Neural cell (in vitro differentiated cells): ENCODE results near the gene ANXA6. TPM values are rescaled to one million over a fixed set of nuclear protein-coding genes. Genes with fewer than 3 reads are reported as not detected.

Experiments used
- H2AFZ ChIP-seq: fragments of 200-600, 300-800 bp; sonication (generic), shearing (Covaris generic); 2 replicates; pipeline ENCODE4 v1.6.0; 2014; ENCODE audit warnings: low read depth, mild to moderate bottlenecking, antibody characterized with exemption, low read length, moderate library complexity
- H3F3A ChIP-seq: fragments of 200-600 bp; shearing (Covaris generic); 2 replicates; pipeline ENCODE4 v1.6.1; 2016; ENCODE audit warnings: mild to moderate bottlenecking, moderate library complexity, mixed read lengths, antibody characterized with exemption, low read length; ENCODE audit not compliant: insufficient read depth, poor library complexity, severe bottlenecking
- H3K27ac ChIP-seq: fragments of 200-600, 300-800 bp; sonication (generic), shearing (Covaris generic); 2 replicates; pipeline ENCODE4 v1.5.1; 2014; ENCODE audit warnings: mild to moderate bottlenecking, low read length, moderate library complexity
- H3K27me3 ChIP-seq: fragments of 300-800, 200-600 bp; sonication (generic), shearing (Covaris generic); 2 replicates; pipeline ENCODE4 v1.6.0; 2014; ENCODE audit warnings: mild to moderate bottlenecking, low read depth, low read length, moderate library complexity; ENCODE audit not compliant: insufficient read depth
- H3K36me3 ChIP-seq: fragments of 300-800, 200-600 bp; sonication (generic), shearing (Covaris generic); 2 replicates; pipeline ENCODE4 v1.5.1; 2014; ENCODE audit warnings: mild to moderate bottlenecking, antibody characterized with exemption, low read length, moderate library complexity; ENCODE audit not compliant: insufficient read depth
- H3K4me2 ChIP-seq: fragments of 300-800, 200-600 bp; sonication (generic), shearing (Covaris generic); 2 replicates; pipeline ENCODE4 v1.6.0; 2014; ENCODE audit warnings: mild to moderate bottlenecking, low read length
- H3K4me3 ChIP-seq: fragments of 300-800, 200-600 bp; sonication (generic), shearing (Covaris generic); 2 replicates; pipeline ENCODE4 v1.5.1; 2014; ENCODE audit warnings: mild to moderate bottlenecking, low read length, moderate library complexity
- H3K79me2 ChIP-seq: fragments of 200-600 bp; shearing (Covaris generic); replicated peaks from 2 replicates; pipeline ENCODE4 v1.6.0; 2014; ENCODE audit warnings: mild to moderate bottlenecking, low read length, moderate library complexity; ENCODE audit not compliant: insufficient read depth
- H3K9ac ChIP-seq: fragments of 300-800, 200-600 bp; sonication (generic), shearing (Covaris generic); 2 replicates; pipeline ENCODE4 v1.6.1; 2016; ENCODE audit warnings: mild to moderate bottlenecking, low read length, mixed read lengths
- H3K9me2 ChIP-seq: fragments of 200-600 bp; shearing (Covaris generic); 2 replicates; pipeline ENCODE4 v1.6.1; 2016; ENCODE audit warnings: mild to moderate bottlenecking, low read length, mixed read lengths; ENCODE audit not compliant: insufficient read depth
- H3K9me3 ChIP-seq: fragments of 200-600, 300-800 bp; sonication (generic), shearing (Covaris generic); 2 replicates; pipeline ENCODE4 v1.6.1; 2016; ENCODE audit warnings: mild to moderate bottlenecking, mixed run types, low read length, moderate library complexity, mixed read lengths
- H4K20me1 ChIP-seq: fragments of 200-600 bp; shearing (Covaris generic); 2 replicates; pipeline ENCODE4 v1.6.1; 2016; ENCODE audit warnings: mild to moderate bottlenecking, mixed run types; ENCODE audit not compliant: insufficient read depth
- EP300 ChIP-seq: fragments of 450-650 bp; conservative IDR thresholded peaks from 2 replicates; pipeline ENCODE4 v1.6.1; 2014; ENCODE audit warnings: antibody characterized with exemption, mild to moderate bottlenecking, moderate library complexity; ENCODE audit not compliant: poor library complexity, severe bottlenecking
- EZH2 ChIP-seq: fragments of 200-600, 300-800 bp; shearing (Covaris generic), sonication (generic); IDR thresholded peaks from 2 replicates; pipeline ENCODE4 v1.6.1; 2014; ENCODE audit warnings: antibody characterized with exemption, low read length, borderline replicate concordance, mild to moderate bottlenecking; ENCODE audit not compliant: insufficient read depth, poor library complexity, severe bottlenecking
- MXI1 ChIP-seq: fragments of 450-650 bp; conservative IDR thresholded peaks from 2 replicates; pipeline ENCODE4 v1.6.1; 2014; ENCODE audit warnings: antibody characterized with exemption, mild to moderate bottlenecking; ENCODE audit not compliant: poor library complexity, severe bottlenecking
- POLR2AphosphoS5 ChIP-seq: IDR thresholded peaks from 2 replicates; pipeline ENCODE4 v1.6.1; 2012
- RAD21 ChIP-seq: fragments of 450-650 bp; conservative IDR thresholded peaks from 2 replicates; pipeline ENCODE4 v1.6.1; 2014; ENCODE audit warnings: antibody characterized with exemption, mild to moderate bottlenecking, moderate library complexity
- SMC3 ChIP-seq: fragments of 450-650 bp; conservative IDR thresholded peaks from 2 replicates; pipeline ENCODE4 v1.6.1; 2014; ENCODE audit warnings: antibody characterized with exemption, mild to moderate bottlenecking, moderate library complexity; ENCODE audit not compliant: poor library complexity
- TAF1 ChIP-seq: IDR thresholded peaks from 2 replicates; pipeline ENCODE4 v1.6.1; 2012; ENCODE audit warnings: low read depth
- polyA plus RNA-seq: library from polyadenylated mRNA; depleted of rRNA; stranded (reverse); fragments of >200 nt; gene quantifications from 2 replicates; pipeline ENCODE4 v1.2.3, GENCODE V29; 2014
- TF ChIP-seq, protein P1 (sequence below): fragments of 450-650 bp; IDR thresholded peaks from 2 replicates; pipeline ENCODE4 v1.5.1; 2014; ENCODE audit warnings: antibody characterized with exemption, mild to moderate bottlenecking, moderate library complexity; ENCODE audit not compliant: poor library complexity, severe bottlenecking
- TF ChIP-seq, protein P2 (sequence below): IDR thresholded peaks from 2 replicates; pipeline ENCODE4 v1.6.1; 2012; ENCODE audit warnings: borderline replicate concordance

ANXA6 gene
- polyA plus RNA-seq, 1 donor from 2014 or later, result 27.5 TPM

DNA sequence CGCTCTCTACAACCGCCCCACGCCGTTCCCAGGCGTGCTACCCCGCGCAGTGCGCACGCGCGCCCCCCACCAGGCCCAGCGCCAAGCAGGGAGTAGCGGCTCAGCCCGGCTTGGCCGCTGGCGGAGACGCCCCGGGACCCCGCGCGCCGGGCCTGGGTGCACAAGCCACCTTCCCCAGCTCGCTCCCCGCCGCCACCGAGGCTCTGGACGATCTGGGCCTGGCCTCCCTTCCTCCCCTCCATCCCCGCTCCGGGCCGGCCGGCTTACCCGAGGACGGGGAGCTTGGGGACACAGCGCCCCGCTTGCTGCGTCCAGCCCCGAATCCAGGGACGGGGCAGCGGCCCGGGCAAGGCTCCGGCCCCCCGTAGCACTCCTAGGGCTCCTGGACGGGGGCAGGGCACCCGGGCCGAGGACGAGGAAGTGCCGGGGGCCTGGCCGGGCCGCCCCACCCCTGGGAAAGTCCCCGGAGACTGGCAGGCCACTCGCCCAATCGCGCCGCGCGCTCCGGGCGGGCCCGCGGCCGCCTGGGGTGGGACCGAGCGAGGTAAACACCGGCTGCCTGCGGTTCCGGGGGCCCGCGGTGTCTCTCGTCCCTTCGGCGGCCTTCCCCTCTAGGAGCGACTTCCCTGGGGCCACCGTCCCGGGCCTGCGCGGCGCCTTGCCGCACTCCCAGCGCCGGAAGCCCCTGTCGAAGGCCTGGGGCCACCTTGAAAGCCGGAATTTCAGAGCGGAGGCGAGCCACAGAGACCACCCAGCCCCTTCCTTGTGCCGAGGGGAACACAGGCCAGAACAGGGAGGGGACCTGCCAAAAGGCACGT, 76.8 kb downstream of the ANXA6 start, which contains the start of gene TNIP1 (continued):
- TF ChIP-seq RAD21 (no peak), SMC3 (no peak)

DNA sequence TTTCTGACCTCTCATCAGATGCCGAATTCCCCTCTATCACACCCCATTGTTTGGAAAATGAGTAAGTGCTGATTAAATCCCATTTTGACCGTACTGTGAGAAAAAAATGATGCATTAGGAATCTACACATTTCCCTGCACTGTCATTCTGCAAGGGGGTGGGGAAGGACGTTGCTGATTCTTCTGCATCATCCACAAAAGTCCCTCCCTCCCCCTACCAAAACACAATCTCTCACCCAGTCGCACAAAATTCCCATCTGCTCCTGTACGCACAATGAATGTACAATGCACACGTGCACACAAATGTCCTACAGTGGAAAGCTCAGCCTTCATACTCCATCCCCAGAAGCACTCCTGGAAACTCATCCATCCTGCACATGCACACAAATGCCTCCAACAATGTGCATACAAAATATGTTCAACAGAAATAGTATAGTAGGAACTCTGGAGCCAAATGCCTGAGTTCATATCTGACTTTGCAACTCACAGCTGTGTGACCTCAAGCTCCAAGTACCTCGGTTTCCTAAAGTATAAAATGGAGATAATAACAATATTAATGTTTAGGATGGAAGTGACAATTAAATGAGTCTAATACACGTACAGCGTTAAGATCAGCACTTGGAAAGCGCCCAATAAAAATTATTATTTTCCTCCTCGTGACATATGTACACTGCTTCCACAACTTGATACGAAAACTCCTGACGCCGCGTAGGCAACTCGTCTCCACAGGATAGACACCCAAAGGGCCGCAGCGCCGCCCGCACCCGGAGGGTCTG, 77.6 kb downstream of the ANXA6 start:
- H3F3A ChIP-seq, result no peaks in the 10 kb centered on the region
- no peak overlapping the region for H2AFZ ChIP-seq
- no peaks in the 10 kb centered on the region for H3K36me3 ChIP-seq
- H3K79me2 ChIP-seq, result no peaks in the 10 kb centered on the region
- H3K27ac ChIP-seq, result no peak overlapping the region
- H3K9ac ChIP-seq, result peak overlapping the region; percentile 82
- H3K4me3 ChIP-seq, result peak overlapping the region; percentile 87
- H3K27me3 ChIP-seq, result no peaks in the 10 kb centered on the region
- peak overlapping the region; percentile 60 for H3K4me2 ChIP-seq
- no peak for TF ChIP-seq EP300
- peak; percentile 12 for TF ChIP-seq RAD21
- TF ChIP-seq, protein P1, sequence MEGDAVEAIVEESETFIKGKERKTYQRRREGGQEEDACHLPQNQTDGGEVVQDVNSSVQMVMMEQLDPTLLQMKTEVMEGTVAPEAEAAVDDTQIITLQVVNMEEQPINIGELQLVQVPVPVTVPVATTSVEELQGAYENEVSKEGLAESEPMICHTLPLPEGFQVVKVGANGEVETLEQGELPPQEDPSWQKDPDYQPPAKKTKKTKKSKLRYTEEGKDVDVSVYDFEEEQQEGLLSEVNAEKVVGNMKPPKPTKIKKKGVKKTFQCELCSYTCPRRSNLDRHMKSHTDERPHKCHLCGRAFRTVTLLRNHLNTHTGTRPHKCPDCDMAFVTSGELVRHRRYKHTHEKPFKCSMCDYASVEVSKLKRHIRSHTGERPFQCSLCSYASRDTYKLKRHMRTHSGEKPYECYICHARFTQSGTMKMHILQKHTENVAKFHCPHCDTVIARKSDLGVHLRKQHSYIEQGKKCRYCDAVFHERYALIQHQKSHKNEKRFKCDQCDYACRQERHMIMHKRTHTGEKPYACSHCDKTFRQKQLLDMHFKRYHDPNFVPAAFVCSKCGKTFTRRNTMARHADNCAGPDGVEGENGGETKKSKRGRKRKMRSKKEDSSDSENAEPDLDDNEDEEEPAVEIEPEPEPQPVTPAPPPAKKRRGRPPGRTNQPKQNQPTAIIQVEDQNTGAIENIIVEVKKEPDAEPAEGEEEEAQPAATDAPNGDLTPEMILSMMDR, result no peak
- TF ChIP-seq SMC3, result no peak
- TF ChIP-seq, protein P2, sequence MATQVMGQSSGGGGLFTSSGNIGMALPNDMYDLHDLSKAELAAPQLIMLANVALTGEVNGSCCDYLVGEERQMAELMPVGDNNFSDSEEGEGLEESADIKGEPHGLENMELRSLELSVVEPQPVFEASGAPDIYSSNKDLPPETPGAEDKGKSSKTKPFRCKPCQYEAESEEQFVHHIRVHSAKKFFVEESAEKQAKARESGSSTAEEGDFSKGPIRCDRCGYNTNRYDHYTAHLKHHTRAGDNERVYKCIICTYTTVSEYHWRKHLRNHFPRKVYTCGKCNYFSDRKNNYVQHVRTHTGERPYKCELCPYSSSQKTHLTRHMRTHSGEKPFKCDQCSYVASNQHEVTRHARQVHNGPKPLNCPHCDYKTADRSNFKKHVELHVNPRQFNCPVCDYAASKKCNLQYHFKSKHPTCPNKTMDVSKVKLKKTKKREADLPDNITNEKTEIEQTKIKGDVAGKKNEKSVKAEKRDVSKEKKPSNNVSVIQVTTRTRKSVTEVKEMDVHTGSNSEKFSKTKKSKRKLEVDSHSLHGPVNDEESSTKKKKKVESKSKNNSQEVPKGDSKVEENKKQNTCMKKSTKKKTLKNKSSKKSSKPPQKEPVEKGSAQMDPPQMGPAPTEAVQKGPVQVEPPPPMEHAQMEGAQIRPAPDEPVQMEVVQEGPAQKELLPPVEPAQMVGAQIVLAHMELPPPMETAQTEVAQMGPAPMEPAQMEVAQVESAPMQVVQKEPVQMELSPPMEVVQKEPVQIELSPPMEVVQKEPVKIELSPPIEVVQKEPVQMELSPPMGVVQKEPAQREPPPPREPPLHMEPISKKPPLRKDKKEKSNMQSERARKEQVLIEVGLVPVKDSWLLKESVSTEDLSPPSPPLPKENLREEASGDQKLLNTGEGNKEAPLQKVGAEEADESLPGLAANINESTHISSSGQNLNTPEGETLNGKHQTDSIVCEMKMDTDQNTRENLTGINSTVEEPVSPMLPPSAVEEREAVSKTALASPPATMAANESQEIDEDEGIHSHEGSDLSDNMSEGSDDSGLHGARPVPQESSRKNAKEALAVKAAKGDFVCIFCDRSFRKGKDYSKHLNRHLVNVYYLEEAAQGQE, result no peak
- no peak for TF ChIP-seq EZH2
- TF ChIP-seq TAF1, result no peak
- TF ChIP-seq MXI1, result peak; percentile 54
- no peak for TF ChIP-seq POLR2AphosphoS5
- H3K9me2 ChIP-seq, result no peaks in the 10 kb centered on the region
- no peaks in the 10 kb centered on the region for H4K20me1 ChIP-seq
- no peaks in the 10 kb centered on the region for H3K9me3 ChIP-seq
